NOMO-1 (cell line): ENCODE data around the gene RABGAP1.

Source experiments
- DNase-seq, 2 experiments: peaks; one replicate each; lab custom pipeline; 2025; ENCODE audit not compliant: unreplicated experiment in 2 of 2; lab: John Stamatoyannopoulos, UW

RABGAP1 gene

GRCh38 chr9:123107639-123108285 is 166.9 kb downstream of the RABGAP1 start:
- no peak for DNase-seq

GRCh38 chr9:123108976-123109375 is 168.2 kb downstream of the RABGAP1 start:
- DNase-seq = no peak

GRCh38 chr9:123109540-123110279 is 168.9 kb downstream of the RABGAP1 start:
- no peak for DNase-seq

GRCh38 chr9:123111427-123112014 is 170.7 kb downstream of the RABGAP1 start:
- DNase-seq = no peak

GRCh38 chr9:123112015-123112975 is 171.5 kb downstream of the RABGAP1 start:
- DNase-seq = no peak

- DNase-seq = no peak
Measured at GRCh38 chr9:123113185-123113584, 172.4 kb downstream of the RABGAP1 start.

- no peak for DNase-seq
Measured at GRCh38 chr9:123115146-123115913, 174.5 kb downstream of the RABGAP1 start.

- no peak for DNase-seq
Measured at GRCh38 chr9:123116036-123116435, 175.2 kb downstream of the RABGAP1 start.

- no peak for DNase-seq
Measured at GRCh38 chr9:123119566-123119965, 178.7 kb downstream of the RABGAP1 start.

- no peak for DNase-seq
Measured at GRCh38 chr9:123120131-123120530, 179.3 kb downstream of the RABGAP1 start.

- no peak for DNase-seq
Measured at GRCh38 chr9:123120953-123121352, 180.1 kb downstream of the RABGAP1 start.

GRCh38 chr9:123121457-123121856 is 180.6 kb downstream of the RABGAP1 start:
- DNase-seq = no peak

- peak in 1 of 2 experiments; percentile 59 for DNase-seq
Measured at GRCh38 chr9:123127512-123128075, 186.8 kb downstream of the RABGAP1 start.

- no peak for DNase-seq
Measured at GRCh38 chr9:123128591-123128990, 187.8 kb downstream of the RABGAP1 start.

GRCh38 chr9:123129423-123129822 is 188.6 kb downstream of the RABGAP1 start:
- no peak for DNase-seq

- DNase-seq = no peak
Measured at GRCh38 chr9:123131258-123131657, 190.4 kb downstream of the RABGAP1 start.

- DNase-seq = no peak
Measured at GRCh38 chr9:123131993-123132392, 191.2 kb downstream of the RABGAP1 start.

GRCh38 chr9:123132696-123133095 is 191.9 kb downstream of the RABGAP1 start:
- no peak for DNase-seq

- DNase-seq = no peak
Measured at GRCh38 chr9:123135430-123135829, 194.6 kb downstream of the RABGAP1 start.

- DNase-seq = no peak
Measured at GRCh38 chr9:123138163-123138562, 197.3 kb downstream of the RABGAP1 start.
